GM21447 (cell line): ENCODE results near the gene BAZ2B.

Experiments
- ATAC-seq: cut with Tn5 transposase; IDR thresholded peaks from one replicate; pipeline ENCODE4 v1.9.1; 2021; ENCODE audit not compliant: unreplicated experiment

The BAZ2B gene

DNA sequence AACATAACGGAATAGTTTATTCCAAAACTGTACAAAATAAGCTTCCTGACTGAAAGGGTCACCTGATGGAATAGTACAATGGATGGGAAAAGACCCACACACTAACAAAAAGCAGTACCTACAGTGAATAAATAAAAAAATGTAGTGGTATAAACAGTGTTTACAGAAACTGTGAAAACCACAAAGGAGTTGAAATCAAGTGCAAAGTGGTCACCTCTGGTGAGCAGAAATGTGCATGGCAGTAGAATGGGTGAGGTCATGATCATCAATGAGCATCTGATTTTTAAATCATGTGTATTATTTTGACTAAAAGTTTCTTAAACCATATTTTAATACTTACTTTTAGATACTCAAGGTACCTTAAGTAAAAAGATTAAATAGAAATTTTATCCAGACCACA is 341.2 kb downstream of the BAZ2B start:
- no peak for ATAC-seq

DNA sequence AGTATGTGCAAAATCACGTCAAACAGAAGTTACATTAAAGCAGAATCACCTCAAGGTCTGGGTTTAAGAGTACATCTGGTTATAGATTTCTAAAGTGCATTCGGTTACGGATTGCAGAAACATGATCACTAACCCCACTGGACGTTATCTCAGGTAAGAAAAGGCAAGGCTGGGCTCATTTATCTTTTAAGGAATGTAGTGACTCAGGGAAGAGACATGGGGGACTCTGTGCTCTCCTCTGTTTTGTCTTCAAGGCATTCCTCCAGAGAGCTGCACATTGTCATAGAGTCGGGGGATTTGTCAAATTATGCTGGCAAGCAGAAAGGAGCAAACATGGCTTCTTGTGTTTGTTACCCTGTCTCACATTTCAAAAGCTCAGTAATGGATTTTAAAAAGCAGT is 344.2 kb downstream of the BAZ2B start:
- ATAC-seq = no peak

- ATAC-seq = no peak
Observed at GRCh38 chr2:159270744-159271379, 345.5 kb downstream of the BAZ2B start.
